MCF 10A (cell line): ENCODE data around the gene METRNL. TPM values are rescaled to one million over a fixed set of nuclear protein-coding genes. Genes with fewer than 3 reads are reported as not detected.

ENCODE experiments used
- BruUV-seq: library from RNA; stranded (reverse); fragments of 400-500 nt; replicated peaks from 2 replicates; lab custom pipeline; 2021; lab: Mats Ljungman, UMichigan
- CTCF ChIA-PET: fragments of 300-600 bp; sonication (Branson Sonifier 250); formaldehyde crosslinking; extraction: SDS; loops from one replicate; lab custom pipeline; 2021; ENCODE audit warnings: antibody characterized with exemption, inconsistent platforms; lab: Yijun Ruan, JAX
- POLR2A ChIA-PET: fragments of 300-600, 350-650 bp; sonication (Branson Sonifier 250); formaldehyde crosslinking; extraction: SDS; loops from one replicate; lab custom pipeline; 2020; ENCODE audit warnings: antibody characterized with exemption, inconsistent platforms; lab: Yijun Ruan, JAX
- DNase-seq: peaks from one replicate; pipeline ENCODE4 v3.0.0-alpha.2; 2018; ENCODE audit not compliant: unreplicated experiment
- H3K27ac Mint-ChIP-seq: one replicate; pipeline ENCODE4 v1.8.0; 2022; ENCODE audit warnings: mild to moderate bottlenecking, low read depth, mixed read lengths; ENCODE audit not compliant: unreplicated experiment
- H3K27me3 Mint-ChIP-seq: one replicate; pipeline ENCODE4 v1.8.0; 2022; ENCODE audit warnings: mixed read lengths; ENCODE audit not compliant: insufficient read depth, unreplicated experiment
- H3K36me3 Mint-ChIP-seq: one replicate; pipeline ENCODE4 v1.8.0; 2022; ENCODE audit warnings: mild to moderate bottlenecking, moderate library complexity, mixed read lengths; ENCODE audit not compliant: insufficient read depth, unreplicated experiment
- H3K4me1 Mint-ChIP-seq: one replicate; pipeline ENCODE4 v1.8.0; 2022; ENCODE audit warnings: mixed read lengths; ENCODE audit not compliant: insufficient read depth, unreplicated experiment
- H3K4me3 Mint-ChIP-seq: one replicate; pipeline ENCODE4 v1.8.0; 2022; ENCODE audit warnings: mild to moderate bottlenecking, moderate library complexity, mixed read lengths; ENCODE audit not compliant: unreplicated experiment
- H3K9me3 Mint-ChIP-seq: one replicate; pipeline ENCODE4 v1.8.0; 2022; ENCODE audit warnings: mixed read lengths; ENCODE audit not compliant: unreplicated experiment
- intact Hi-C: fragments of 100-400 bp; cut with micrococcal nuclease; formaldehyde crosslinking; loops from 2 replicates; pipeline ENCODE4 v1.14.1; 2022
- total RNA-seq: library from RNA; stranded (reverse); gene quantifications from 2 replicates; pipeline ENCODE4 v1.2.3, GENCODE V29; 2022
- TF ChIP-seq, protein P1 (sequence below): fragments of 200-600 bp; IDR thresholded peaks from one replicate; pipeline ENCODE4 v1.8.0; 2022; ENCODE audit warnings: antibody characterized with exemption, mild to moderate bottlenecking; ENCODE audit not compliant: unreplicated experiment

Gene METRNL
- total RNA-seq, 1 experiment from 2014 or later: 14.5 TPM

DNA sequence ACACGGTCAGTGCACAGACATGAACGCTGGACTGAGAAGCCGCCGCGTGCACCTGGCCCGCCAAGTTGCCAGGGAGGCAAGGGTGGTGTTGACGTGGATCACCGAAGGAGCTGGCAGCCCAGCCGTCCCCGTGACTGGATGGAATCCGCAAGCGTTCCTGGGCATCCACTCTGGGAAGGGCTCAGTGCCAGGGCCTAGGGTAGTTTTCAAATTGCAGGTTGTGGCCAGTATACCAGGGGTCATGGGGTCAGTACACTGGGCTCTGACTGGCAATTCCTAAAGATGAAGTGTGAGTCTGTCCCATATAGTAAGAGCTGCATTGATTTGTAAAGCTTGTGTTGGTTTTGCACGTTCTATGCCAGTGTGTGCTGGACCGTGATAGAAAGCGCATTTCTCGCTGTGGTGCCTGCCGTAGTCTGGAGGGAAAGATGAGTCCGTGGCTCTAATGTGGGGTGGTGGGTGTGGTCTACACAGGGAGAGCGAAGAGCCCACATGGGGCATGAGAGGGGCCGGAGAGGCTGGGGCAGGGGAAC lies 21.1 kb upstream of the METRNL start:
- no peak overlapping the region for H3K27ac Mint-ChIP-seq
- H3K4me1 Mint-ChIP-seq: no peaks in the 10 kb centered on the region
- POLR2A ChIA-PET: interaction anchor here (0.5 kb wide), 1 partner anchor 10 kb away, joined by 3 read pairs; no protein-coding TSS in a partner anchor
- H3K4me3 Mint-ChIP-seq: no peak overlapping the region
- H3K9me3 Mint-ChIP-seq: no peaks in the 10 kb centered on the region
- TF ChIP-seq, protein P1, sequence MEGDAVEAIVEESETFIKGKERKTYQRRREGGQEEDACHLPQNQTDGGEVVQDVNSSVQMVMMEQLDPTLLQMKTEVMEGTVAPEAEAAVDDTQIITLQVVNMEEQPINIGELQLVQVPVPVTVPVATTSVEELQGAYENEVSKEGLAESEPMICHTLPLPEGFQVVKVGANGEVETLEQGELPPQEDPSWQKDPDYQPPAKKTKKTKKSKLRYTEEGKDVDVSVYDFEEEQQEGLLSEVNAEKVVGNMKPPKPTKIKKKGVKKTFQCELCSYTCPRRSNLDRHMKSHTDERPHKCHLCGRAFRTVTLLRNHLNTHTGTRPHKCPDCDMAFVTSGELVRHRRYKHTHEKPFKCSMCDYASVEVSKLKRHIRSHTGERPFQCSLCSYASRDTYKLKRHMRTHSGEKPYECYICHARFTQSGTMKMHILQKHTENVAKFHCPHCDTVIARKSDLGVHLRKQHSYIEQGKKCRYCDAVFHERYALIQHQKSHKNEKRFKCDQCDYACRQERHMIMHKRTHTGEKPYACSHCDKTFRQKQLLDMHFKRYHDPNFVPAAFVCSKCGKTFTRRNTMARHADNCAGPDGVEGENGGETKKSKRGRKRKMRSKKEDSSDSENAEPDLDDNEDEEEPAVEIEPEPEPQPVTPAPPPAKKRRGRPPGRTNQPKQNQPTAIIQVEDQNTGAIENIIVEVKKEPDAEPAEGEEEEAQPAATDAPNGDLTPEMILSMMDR: no peak
- no TSS peak for BruUV-seq
- H3K36me3 Mint-ChIP-seq: no peaks in the 10 kb centered on the region
- no peaks in the 10 kb centered on the region for H3K27me3 Mint-ChIP-seq
- intact Hi-C loops: no loop called here
- no peak for DNase-seq
- CTCF ChIA-PET: no interaction called here

- no peak for DNase-seq
- intact Hi-C loops: no loop called here
- CTCF ChIA-PET: no interaction called here
- H3K9me3 Mint-ChIP-seq: no peaks in the 10 kb centered on the region
- H3K4me3 Mint-ChIP-seq: no peak overlapping the region
- no peaks in the 10 kb centered on the region for H3K27me3 Mint-ChIP-seq
- POLR2A ChIA-PET: no interaction called here
- H3K27ac Mint-ChIP-seq: no peak overlapping the region
- TF ChIP-seq, protein P1: no peak
- peaks cover 5% of the 10 kb centered on the region for H3K4me1 Mint-ChIP-seq
- no TSS peak for BruUV-seq
- no peaks in the 10 kb centered on the region for H3K36me3 Mint-ChIP-seq
Measured at GRCh38 chr17:83061586-83061985, 17.8 kb upstream of the METRNL start.

DNA sequence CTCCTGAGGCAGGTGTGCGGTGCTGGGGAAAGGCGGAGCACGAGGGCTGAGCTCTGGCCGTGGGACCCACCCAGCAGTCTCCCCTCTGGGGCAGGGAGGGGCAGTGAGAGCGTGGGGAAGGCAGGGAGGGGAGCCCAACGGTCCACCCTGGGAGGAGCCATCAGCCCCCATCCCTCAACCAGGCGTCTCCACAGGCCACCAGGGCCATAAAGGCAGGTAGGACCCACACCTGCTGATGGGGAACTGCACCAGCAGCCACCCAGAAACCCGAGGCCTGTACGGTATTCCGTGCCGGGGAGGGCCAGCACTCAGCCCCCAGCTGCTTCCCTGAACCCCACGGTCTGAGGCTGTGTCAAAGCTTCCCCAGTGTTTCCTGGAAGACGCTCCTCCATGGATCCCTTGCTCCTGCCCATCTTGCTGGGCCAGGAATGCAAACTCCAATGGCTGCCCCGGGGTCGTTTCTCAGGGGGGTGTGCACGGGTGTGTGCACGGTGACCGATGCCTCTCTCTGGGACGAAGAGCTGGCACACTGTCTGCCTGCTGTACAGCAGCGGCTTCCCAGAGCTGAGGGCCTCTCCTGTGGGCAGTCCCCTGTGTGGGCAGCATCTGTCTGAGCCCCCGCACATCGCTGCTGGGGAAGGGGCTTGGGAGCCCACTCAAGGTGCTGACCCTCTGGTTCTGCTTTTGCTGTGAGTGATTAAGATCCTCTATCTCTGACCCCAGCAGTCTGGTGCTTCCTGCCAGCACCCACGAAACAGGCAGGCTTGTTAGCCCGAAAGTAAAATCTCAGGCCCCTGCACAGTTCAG lies 17.2 kb upstream of the METRNL start:
- H3K4me1 Mint-ChIP-seq: peaks cover 5% of the 10 kb centered on the region
- no peak overlapping the region for H3K4me3 Mint-ChIP-seq
- H3K27ac Mint-ChIP-seq: no peak overlapping the region
- ChIA-PET CTCF (interaction anchor here (0.5 kb wide), 2 partner anchors 11 to 567 kb away, joined by 3 to 4 read pairs; no protein-coding TSS in a partner anchor), POLR2A (no interaction called here)
- no peaks in the 10 kb centered on the region for H3K36me3 Mint-ChIP-seq
- H3K27me3 Mint-ChIP-seq: no peaks in the 10 kb centered on the region
- intact Hi-C loops: no loop called here
- no TSS peak for BruUV-seq
- TF ChIP-seq, protein P1: no peak
- H3K9me3 Mint-ChIP-seq: no peaks in the 10 kb centered on the region
- DNase-seq: no peak

DNA sequence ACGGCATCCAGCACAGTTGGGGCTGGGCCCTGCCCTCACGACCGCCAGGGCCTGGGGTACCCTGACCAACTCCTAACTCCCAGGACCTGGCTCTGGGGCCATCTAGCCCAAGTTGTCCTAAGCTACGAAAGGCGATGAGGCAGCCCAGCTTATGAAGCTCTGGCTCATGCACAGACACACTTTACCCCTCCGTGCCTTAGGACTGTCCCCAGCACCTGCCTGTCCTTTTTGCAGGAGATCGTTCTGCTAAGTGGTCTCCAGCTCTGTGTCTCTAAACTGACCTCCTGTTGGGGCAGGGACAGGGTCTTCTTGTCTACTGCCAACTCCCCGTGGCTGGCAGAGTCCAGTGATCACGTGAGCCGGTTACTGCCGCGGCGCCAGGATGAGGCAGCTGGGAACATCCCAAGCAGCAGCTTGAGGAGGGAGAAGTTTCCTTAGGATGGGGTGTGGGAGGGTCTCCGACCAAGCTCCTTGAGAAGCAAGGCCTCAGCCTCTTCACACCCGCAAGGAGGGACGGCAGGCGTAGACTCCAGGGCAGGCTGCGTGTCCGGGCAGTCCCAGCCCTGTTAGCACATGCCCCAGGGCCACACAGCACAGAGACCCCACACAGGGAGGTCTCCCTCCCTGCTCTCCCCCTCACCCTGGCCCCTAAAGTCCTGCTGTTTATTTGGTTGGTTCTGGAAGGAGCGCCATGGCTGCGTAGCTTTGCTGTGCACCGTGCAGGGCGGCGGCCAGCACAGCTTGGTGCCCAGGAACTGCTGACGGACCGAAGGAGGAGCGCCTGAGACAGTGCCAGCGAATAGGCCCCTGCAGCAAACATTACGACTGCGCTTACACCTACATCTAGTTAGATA lies 16.4 kb upstream of the METRNL start:
- H3K27me3 Mint-ChIP-seq: no peaks in the 10 kb centered on the region
- TF ChIP-seq, protein P1: no peak
- intact Hi-C loops: no loop called here
- no peak overlapping the region for H3K4me3 Mint-ChIP-seq
- no peaks in the 10 kb centered on the region for H3K9me3 Mint-ChIP-seq
- POLR2A ChIA-PET: interaction anchor here (0.6 kb wide), 2 partner anchors 11 to 57 kb away, joined by 3 read pairs; no protein-coding TSS in a partner anchor
- H3K36me3 Mint-ChIP-seq: no peaks in the 10 kb centered on the region
- no peak for DNase-seq
- CTCF ChIA-PET: interaction anchor here (0.5 to 1.4 kb wide), 4 partner anchors 10 to 568 kb away, joined by 3 to 4 read pairs (median 3); no protein-coding TSS in a partner anchor
- no TSS peak for BruUV-seq
- H3K27ac Mint-ChIP-seq: no peak overlapping the region
- H3K4me1 Mint-ChIP-seq: peaks cover 5% of the 10 kb centered on the region
